Central memory CD8-positive, alpha-beta T cell (primary cell): ENCODE measurements around the gene TSPAN9.

Experiments used
- ATAC-seq: fragments of 150-1000 bp; cut with Tn5 transposase; replicated peaks from 2 replicates; pipeline ENCODE4 v1.10.0; 2022; ENCODE audit warnings: mild to moderate bottlenecking, moderate FRiP score, moderate number of reproducible peaks; ENCODE audit not compliant: poor library complexity, severe bottlenecking; ENCODE audit errors: extremely low read depth
- DNase-seq, 2 donors: peaks; one replicate each; pipeline ENCODE4 v3.0.0; 2021; ENCODE audit warnings: low spot score in 2 of 2
- H3K27ac Mint-ChIP-seq: one replicate; pipeline ENCODE4 v1.8.0; 2022; ENCODE audit warnings: low read depth, mild to moderate bottlenecking, moderate library complexity, mixed read lengths
- H3K27me3 Mint-ChIP-seq: one replicate; pipeline ENCODE4 v1.8.0; 2022; ENCODE audit warnings: mixed read lengths
- H3K36me3 Mint-ChIP-seq: one replicate; pipeline ENCODE4 v1.8.0; 2022; ENCODE audit warnings: mild to moderate bottlenecking, moderate library complexity, mixed read lengths; ENCODE audit not compliant: insufficient read depth
- H3K4me1 Mint-ChIP-seq: one replicate; pipeline ENCODE4 v1.8.0; 2022; ENCODE audit warnings: mixed read lengths
- H3K4me3 Mint-ChIP-seq: one replicate; pipeline ENCODE4 v1.8.0; 2022; ENCODE audit warnings: mild to moderate bottlenecking, moderate library complexity, mixed read lengths
- H3K9me3 Mint-ChIP-seq: one replicate; pipeline ENCODE4 v1.8.0; 2022; ENCODE audit warnings: mixed read lengths

The TSPAN9 gene

DNA sequence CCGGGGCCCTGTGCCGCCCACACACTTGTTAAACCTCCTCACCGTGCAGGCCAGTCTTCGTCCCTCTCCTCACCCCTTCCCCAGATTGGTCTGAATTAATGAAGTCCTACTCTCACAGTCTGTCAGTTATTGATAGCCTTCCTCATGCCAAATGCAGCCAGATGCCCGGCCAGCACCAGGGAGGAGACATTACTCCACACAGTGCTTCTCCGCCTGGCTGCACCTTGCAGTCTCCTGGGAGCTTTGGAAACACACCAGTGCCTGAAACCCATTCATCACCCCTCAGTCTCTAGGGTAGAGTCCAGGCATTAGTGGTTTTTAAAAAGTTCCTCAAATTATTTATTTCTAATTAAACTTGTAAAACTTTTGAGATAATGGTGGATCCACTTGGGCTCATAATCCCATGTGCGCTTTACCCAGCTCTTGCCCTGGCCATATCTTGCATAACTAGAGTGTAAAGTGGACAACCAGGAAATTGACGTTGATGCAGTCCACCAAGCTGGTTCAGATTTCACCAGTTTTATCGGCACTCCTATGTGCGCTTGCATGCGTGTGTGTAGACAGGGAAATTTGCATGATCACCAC, 38.2 kb upstream of the TSPAN9 start:
- H3K4me1 Mint-ChIP-seq, result no peaks in the 10 kb centered on the region
- ATAC-seq, result no peak
- no peak for DNase-seq
- H3K27me3 Mint-ChIP-seq, result peaks cover 45% of the 10 kb centered on the region
- no peak overlapping the region for H3K27ac Mint-ChIP-seq
- H3K9me3 Mint-ChIP-seq, result no peaks in the 10 kb centered on the region
- no peak overlapping the region for H3K4me3 Mint-ChIP-seq
- peaks cover 3% of the 10 kb centered on the region for H3K36me3 Mint-ChIP-seq

DNA sequence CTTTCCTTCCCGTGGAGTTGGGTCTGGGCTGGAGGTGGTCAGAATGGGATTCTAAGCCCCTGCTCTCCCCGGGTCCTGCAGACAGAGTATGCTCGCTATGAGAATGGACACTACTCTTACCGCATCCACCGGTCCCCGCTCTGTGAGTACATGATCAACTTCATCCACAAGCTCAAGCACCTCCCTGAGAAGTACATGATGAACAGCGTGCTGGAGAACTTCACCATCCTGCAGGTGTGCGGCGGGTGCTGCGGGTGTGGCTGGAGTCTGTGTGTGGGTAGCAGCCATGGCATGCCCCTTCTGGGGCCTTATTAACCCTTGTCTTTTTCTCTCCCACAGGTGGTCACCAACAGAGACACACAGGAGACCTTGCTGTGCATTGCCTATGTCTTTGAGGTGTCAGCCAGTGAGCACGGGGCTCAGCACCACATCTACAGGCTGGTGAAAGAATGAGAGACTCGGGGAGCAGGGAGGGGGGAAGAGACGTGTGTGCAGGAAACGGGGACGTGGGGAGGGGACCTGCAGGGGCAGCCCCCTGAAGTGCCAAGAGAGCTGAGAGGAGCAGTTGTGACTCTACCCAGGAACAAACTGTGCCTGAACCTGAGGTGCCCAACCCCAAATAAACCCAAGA, 37.0 kb upstream of the TSPAN9 start:
- ATAC-seq (no peak), DNase-seq (no peak)
- Mint-ChIP-seq H3K27me3 (peaks cover 52% of the 10 kb centered on the region), H3K27ac (no peak overlapping the region), H3K4me3 (no peak overlapping the region), H3K36me3 (peaks cover 3% of the 10 kb centered on the region), H3K4me1 (no peaks in the 10 kb centered on the region), H3K9me3 (no peaks in the 10 kb centered on the region)

DNA sequence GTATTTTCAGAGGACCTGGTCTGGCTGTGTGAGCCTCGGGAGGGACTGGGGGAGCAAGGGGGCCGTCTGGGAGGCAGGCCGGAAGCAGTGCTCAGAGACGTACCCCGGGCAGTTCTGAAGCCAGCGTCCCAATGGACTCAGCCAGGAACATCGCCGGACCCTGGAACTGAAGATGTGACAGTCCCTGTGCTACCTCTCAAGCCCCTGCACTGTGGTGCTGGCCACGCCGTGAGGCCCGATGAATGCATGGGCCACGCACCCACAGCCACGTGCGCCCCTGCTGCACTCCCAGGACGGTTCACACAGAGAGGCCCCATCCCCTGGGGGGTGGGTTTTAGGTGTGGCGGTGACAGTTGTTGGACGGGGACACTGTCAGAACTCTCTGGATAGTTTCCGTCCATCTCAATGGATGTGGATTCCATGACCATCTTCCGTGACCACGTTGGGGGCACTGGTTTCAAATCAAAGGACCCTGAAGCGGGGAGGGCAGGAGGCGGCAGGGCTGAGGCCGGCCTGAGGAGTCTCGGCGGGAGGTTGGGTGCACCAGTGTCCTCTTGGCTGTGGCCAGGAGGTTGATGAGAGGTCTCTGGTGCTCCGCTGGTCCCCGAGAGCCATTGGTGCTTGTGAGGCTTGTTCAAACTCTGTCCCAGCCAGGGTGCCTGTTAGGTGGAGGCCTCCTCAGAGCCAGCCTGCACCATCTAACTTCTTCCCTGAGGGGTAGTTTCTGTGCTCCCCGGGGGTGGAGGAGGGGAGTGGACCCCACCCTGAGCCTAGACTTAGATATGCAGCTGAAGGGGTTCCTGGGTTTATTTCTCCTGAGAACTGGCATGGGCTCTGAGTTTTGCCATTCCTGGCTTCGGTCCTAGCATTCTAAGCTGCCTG, 36.3 kb upstream of the TSPAN9 start:
- ATAC-seq (no peak), DNase-seq (no peak)
- Mint-ChIP-seq H3K27me3 (peaks cover 56% of the 10 kb centered on the region), H3K4me1 (no peaks in the 10 kb centered on the region), H3K4me3 (no peak overlapping the region), H3K27ac (no peak overlapping the region), H3K9me3 (no peaks in the 10 kb centered on the region), H3K36me3 (peaks cover 3% of the 10 kb centered on the region)

DNA sequence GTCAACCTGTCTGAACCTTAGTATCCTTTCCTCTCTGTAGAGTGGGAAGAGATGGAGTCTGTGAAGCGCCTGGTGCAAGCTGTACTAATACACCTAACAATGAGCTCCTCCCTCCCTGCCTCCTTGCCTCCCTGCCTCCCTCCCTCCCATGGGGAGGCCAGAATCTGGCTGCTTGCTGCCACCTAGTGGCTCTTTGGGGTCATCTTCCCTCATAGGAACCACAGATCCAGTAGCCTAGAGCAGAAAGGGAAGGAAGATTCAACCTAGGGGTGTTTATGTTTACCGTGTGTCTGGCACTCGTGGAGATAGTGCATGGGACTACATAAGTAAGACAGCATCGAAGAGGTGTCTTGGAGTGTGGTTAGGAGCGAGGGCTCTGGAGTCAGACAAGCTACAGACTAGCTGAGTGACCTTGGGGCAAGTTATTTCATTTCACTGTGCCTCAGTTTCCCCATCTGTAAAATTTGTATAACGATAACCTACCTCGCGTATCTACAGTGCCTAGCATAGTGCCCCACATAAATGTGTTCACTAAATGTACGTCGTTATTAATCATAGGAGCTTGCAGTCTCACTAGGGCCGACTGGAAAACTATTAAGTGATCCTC, 35.5 kb upstream of the TSPAN9 start:
- Mint-ChIP-seq H3K4me3 (no peak overlapping the region), H3K36me3 (peaks cover 3% of the 10 kb centered on the region)
- ATAC-seq, result peak; percentile 67

DNA sequence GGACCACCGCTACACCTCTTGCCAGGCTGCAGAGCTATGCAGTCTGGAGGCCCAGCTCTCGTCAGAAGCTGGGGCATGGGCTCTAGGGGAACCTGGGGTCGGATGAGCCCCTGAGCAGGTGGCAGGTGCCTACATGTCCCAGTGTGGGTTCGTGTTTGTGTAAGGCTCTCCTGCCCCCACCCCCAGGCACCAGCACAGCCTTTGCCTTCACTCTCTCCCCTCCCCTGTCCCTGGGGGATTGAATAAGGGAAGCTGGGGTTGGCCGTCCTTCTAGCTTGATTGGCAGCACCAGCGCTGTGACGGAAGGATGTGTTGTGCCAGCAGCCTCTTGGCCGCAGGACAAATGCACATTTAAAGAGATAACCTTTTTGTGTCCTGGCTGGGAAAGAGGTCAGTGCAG, 34.8 kb upstream of the TSPAN9 start:
- no peaks in the 10 kb centered on the region for H3K4me1 Mint-ChIP-seq
- DNase-seq (no peak), ATAC-seq (no peak)

More for the DNA sequence above, 35.5 kb upstream of the TSPAN9 start:
- DNase-seq, result peak in 1 of 2 donors; percentile 17
- Mint-ChIP-seq H3K9me3 (no peaks in the 10 kb centered on the region), H3K27ac (no peak overlapping the region), H3K27me3 (peaks cover 56% of the 10 kb centered on the region), H3K4me1 (no peaks in the 10 kb centered on the region)

DNA sequence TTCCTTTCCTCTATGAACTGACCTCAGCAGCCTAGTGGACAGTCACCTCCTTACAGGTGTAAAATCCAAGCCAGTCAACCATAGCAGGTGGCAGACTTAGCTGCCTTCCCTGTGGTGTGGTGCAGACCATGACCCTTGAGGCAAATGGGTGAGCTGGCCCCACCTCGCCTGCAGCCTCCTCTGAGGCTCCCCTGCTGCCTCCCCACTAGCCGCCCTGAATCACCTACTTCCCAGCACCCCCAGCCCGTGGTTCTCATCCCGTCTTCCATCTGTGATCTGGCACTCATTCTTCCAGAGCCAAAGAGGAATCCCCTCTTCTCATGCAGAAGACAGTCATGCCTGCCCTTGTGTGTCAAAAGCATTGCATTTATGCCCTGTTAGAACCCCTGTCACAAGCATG, 34.4 kb upstream of the TSPAN9 start:
- H3K9me3 Mint-ChIP-seq, result no peaks in the 10 kb centered on the region
- no peak overlapping the region for H3K4me3 Mint-ChIP-seq
- H3K36me3 Mint-ChIP-seq, result peaks cover 3% of the 10 kb centered on the region
- peaks cover 56% of the 10 kb centered on the region for H3K27me3 Mint-ChIP-seq
- no peak overlapping the region for H3K27ac Mint-ChIP-seq
- H3K4me1 Mint-ChIP-seq, result no peaks in the 10 kb centered on the region
- ATAC-seq (no peak), DNase-seq (no peak)

More for the DNA sequence above, 34.8 kb upstream of the TSPAN9 start:
- Mint-ChIP-seq H3K36me3 (peaks cover 3% of the 10 kb centered on the region), H3K27ac (no peak overlapping the region), H3K27me3 (peaks cover 56% of the 10 kb centered on the region), H3K4me3 (no peak overlapping the region), H3K9me3 (no peaks in the 10 kb centered on the region)

DNA sequence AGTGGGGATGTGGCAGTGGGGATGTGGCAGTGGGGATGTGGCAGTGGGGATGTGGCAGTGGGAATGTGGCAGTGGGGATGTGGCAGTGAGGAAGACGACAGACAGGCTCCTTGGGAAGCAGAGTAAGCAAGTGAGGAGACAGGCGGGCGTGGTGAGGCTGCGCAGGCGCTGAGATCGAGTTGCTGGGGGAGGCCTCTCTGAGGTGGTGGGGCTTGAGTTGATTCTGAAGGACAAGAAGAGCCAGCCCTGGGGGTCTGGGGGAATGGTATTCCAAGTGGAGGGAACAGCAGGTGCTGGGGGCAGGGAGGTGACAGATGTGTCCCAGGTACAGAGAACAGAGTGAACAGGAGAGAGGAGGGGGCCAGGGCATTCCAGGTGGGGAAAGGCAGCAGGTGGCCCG, 33.8 kb upstream of the TSPAN9 start:
- H3K4me3 Mint-ChIP-seq, result no peak overlapping the region
- H3K27me3 Mint-ChIP-seq, result peaks cover 52% of the 10 kb centered on the region
- ATAC-seq (no peak), DNase-seq (no peak)
- peaks cover 3% of the 10 kb centered on the region for H3K36me3 Mint-ChIP-seq
- no peaks in the 10 kb centered on the region for H3K4me1 Mint-ChIP-seq
- no peak overlapping the region for H3K27ac Mint-ChIP-seq
- H3K9me3 Mint-ChIP-seq, result no peaks in the 10 kb centered on the region

DNA sequence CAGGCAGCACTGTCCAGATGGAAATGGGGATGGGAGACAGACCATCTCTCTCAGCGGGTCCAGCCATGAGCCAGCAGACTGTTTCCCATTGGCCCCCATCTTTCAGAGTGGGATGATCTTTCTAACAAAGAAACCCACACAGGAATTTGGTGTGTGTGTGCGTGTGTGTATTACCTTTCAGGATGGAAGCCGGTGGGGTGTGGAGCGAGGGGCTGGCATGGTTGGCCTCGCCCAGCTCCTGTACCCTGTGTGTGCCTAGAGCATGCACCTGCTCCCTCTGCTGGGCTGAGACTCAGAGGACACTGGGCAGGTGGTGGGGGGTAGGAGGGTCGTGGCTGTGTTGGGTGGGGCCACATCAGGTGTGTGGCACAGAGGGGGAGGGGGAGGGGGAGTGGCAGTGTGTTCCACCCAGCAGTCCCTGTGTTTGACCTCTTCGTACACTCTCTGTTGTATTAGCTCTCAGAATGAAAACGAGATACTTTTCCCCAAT, 33.0 kb upstream of the TSPAN9 start:
- Mint-ChIP-seq H3K27ac (no peak overlapping the region), H3K27me3 (peaks cover 44% of the 10 kb centered on the region), H3K4me3 (no peak overlapping the region), H3K4me1 (no peaks in the 10 kb centered on the region), H3K9me3 (no peaks in the 10 kb centered on the region), H3K36me3 (peaks cover 3% of the 10 kb centered on the region)
- ATAC-seq (no peak), DNase-seq (no peak)

DNA sequence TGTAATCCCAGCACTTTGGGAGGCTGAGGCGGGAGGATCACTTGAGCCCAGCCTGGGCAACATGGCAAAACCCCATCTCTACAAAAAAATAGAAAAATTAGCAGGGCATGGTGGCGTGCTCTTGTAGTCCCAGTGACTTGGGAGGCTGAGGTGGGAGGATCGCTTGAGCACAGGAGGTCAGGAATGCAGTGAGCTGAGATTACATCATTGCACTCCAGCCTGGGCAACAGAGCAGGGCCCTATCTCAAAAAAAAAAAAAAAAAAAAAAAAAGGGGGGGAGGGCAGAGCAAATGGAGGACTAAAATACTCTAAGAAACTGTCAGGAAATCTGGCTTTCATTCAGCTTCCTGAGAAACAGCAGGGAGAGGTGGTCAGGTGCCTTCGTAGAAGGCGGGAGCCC, 31.7 kb upstream of the TSPAN9 start:
- no peak overlapping the region for H3K4me3 Mint-ChIP-seq

DNA sequence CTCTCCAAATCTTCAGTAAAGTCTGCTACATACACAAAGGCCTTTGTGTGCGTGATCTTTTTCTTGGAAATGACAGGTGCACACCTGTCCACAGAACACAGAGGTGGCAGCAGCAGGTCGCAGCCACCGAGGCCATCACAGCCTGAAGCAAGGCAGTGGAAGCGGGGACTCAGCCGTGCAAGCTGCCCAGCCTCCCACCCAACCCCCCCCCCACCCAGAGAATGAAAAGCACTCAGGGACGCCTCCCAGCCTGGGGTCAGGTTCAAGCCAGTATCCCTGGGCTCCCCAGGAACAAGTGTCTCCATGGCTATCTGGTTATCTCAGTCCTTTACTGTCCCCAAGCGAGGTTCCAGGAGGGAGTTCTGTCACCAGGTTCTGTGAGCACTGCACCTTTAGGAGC, 31.2 kb upstream of the TSPAN9 start:
- Mint-ChIP-seq H3K4me3 (no peak overlapping the region), H3K4me1 (no peaks in the 10 kb centered on the region), H3K36me3 (peaks cover 3% of the 10 kb centered on the region), H3K9me3 (no peaks in the 10 kb centered on the region), H3K27me3 (peaks cover 58% of the 10 kb centered on the region), H3K27ac (no peak overlapping the region)
- DNase-seq, result no peak
- ATAC-seq, result no peak

More for the DNA sequence above, 31.7 kb upstream of the TSPAN9 start:
- no peak for ATAC-seq
- no peaks in the 10 kb centered on the region for H3K9me3 Mint-ChIP-seq
- H3K27me3 Mint-ChIP-seq, result peaks cover 53% of the 10 kb centered on the region
- DNase-seq, result no peak
- H3K27ac Mint-ChIP-seq, result no peak overlapping the region
- H3K36me3 Mint-ChIP-seq, result peaks cover 3% of the 10 kb centered on the region
- H3K4me1 Mint-ChIP-seq, result no peaks in the 10 kb centered on the region

DNA sequence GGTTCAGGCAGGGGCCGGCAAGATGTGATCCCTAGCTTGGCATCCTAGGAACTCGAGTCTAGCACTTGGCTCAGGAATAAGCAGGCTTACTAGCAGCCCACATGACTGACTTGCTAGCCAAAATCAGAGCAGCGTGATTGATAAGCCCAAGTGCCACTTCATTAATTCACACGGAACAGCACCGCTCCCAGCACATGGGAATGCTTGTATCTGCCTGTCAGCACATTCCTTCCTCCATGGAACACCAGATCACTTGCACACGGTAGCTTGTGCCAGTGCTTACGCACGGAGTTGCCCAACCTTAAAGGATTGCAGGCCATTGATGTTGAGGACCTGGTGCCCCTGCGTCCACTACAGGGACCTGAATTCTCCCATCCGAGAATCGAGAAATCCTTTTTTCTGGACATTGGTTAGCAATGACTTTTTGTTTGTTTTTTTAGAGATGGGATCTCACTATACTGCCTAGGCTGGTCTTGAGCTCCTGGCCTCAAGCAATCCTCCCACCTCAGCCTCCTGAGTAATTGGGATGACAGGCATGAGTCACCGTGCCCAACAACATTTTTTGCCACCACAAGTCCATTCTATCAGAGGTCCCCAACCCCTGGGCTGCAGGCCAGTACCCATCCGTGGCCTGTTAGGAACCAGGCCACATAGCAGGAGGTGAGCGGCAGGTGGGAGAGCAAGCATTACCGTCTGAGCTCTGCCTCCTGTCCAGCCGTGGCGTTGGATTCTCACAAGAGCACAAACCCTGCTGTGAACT, 30.6 kb upstream of the TSPAN9 start:
- peaks cover 3% of the 10 kb centered on the region for H3K36me3 Mint-ChIP-seq
- H3K27me3 Mint-ChIP-seq, result peaks cover 63% of the 10 kb centered on the region
- no peak overlapping the region for H3K4me3 Mint-ChIP-seq
- H3K4me1 Mint-ChIP-seq, result no peaks in the 10 kb centered on the region
- no peaks in the 10 kb centered on the region for H3K9me3 Mint-ChIP-seq
- H3K27ac Mint-ChIP-seq, result no peak overlapping the region
- ATAC-seq (no peak), DNase-seq (no peak)

DNA sequence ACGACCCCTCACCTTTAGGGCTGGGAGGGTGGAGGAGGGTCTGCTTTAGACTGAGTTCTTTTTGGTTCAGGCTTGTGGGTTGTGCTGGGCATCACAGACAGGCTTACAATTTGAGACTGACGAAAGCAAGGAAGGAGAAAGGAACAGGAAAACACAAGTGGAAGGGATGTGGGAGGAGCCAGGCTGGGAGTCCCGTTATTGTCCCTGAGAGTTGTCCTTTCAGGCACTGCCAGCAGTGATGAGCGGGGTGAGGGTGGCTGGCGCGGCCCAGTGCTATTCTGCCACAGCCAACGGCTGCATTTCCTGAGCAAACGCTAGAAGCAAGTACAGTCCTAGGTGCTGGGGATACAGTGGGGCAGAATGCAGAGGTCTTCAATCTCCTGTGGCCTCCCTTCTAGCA, 29.2 kb upstream of the TSPAN9 start:
- H3K27ac Mint-ChIP-seq, result no peak overlapping the region
- no peaks in the 10 kb centered on the region for H3K9me3 Mint-ChIP-seq
- DNase-seq (no peak), ATAC-seq (no peak)
- no peaks in the 10 kb centered on the region for H3K4me1 Mint-ChIP-seq
- peaks cover 51% of the 10 kb centered on the region for H3K27me3 Mint-ChIP-seq
- no peaks in the 10 kb centered on the region for H3K36me3 Mint-ChIP-seq
- H3K4me3 Mint-ChIP-seq, result no peak overlapping the region
